ENCODE results near the gene PLPPR5.

- TF ChIP-seq, protein P1, sequence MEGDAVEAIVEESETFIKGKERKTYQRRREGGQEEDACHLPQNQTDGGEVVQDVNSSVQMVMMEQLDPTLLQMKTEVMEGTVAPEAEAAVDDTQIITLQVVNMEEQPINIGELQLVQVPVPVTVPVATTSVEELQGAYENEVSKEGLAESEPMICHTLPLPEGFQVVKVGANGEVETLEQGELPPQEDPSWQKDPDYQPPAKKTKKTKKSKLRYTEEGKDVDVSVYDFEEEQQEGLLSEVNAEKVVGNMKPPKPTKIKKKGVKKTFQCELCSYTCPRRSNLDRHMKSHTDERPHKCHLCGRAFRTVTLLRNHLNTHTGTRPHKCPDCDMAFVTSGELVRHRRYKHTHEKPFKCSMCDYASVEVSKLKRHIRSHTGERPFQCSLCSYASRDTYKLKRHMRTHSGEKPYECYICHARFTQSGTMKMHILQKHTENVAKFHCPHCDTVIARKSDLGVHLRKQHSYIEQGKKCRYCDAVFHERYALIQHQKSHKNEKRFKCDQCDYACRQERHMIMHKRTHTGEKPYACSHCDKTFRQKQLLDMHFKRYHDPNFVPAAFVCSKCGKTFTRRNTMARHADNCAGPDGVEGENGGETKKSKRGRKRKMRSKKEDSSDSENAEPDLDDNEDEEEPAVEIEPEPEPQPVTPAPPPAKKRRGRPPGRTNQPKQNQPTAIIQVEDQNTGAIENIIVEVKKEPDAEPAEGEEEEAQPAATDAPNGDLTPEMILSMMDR (IDR thresholded peaks at IDR 0.05; ENCODE audit: low read depth, low read length), result no peak
- no peak for TF ChIP-seq EZH2phosphoT487 (IDR thresholded peaks at IDR 0.05; ENCODE audit: low read depth)
Measured at GRCh38 chr1:98985687-98986086, 19.0 kb downstream of the PLPPR5 start.
